Right cardiac atrium (tissue), 5 donors: ENCODE results near the gene FBXW4. TPM values are rescaled to one million over a fixed set of nuclear protein-coding genes. Genes with fewer than 3 reads are reported as not detected.

Source experiments
- ATAC-seq, 2 donors: fragments of 200-7000 bp; cut with Tn5 transposase; one replicate each; pipeline versions ENCODE4 v1.8.0 to v1.9.1; 2020; ENCODE audit warnings: moderate library complexity in 2 of 2, mild to moderate bottlenecking in 1 of 2
- DNase-seq, 3 donors: peaks; one replicate each; pipeline ENCODE4 v3.0.0-alpha.2; 2020
- H3K27ac ChIP-seq: one replicate; pipeline ENCODE4 v1.5.1; 2013; ENCODE audit warnings: mild to moderate bottlenecking, low read length, control low read depth, moderate library complexity
- H3K27me3 ChIP-seq: one replicate; pipeline ENCODE4 v1.6.1; 2013; ENCODE audit not compliant: control insufficient read depth, insufficient read depth
- H3K4me1 ChIP-seq: one replicate; pipeline ENCODE4 v1.6.1; 2013; ENCODE audit warnings: low read length; ENCODE audit not compliant: control insufficient read depth, insufficient read depth
- H3K4me3 ChIP-seq: one replicate; pipeline ENCODE4 v1.5.1; 2013; ENCODE audit warnings: low read length, control low read depth
- H3K9me3 ChIP-seq: one replicate; pipeline ENCODE4 v1.6.1; 2013; ENCODE audit warnings: low read length; ENCODE audit not compliant: control insufficient read depth
- WGBS: extraction: QIAGEN DNeasy Blood & Tissue Kit; methylation state at CpG from one replicate; pipeline ENCODE4 v1.1.7; 2013; 5-methylcytosine and 5-hydroxymethylcytosine counted together
- intact Hi-C, 4 donors: fragments of 100-400 bp; cut with DNase I; formaldehyde crosslinking; loops; one replicate each; pipeline versions ENCODE4 v1.11.0 to v1.14.0; 2022 to 2023
- polyA plus RNA-seq: library from polyadenylated mRNA; stranded (reverse); fragments of 200-250 nt; gene quantifications from one replicate; pipeline ENCODE4 v1.2.3, GENCODE V29; 2013
- total RNA-seq, 4 donors: library from RNA; stranded (reverse); fragmentation: NEBNext Ultra II Directional; extraction: Animal tissue kit (Norgen Biotek cat#: 25700); gene quantifications; one replicate each; pipeline ENCODE4 v1.2.1, GENCODE V29; 2021
- donor health status: healthy with polysubstance abuse.
- donor health status: DM: no; HTN: yes; CAD: no.
- donor health status: DM: no; HTN: no; CAD: no.
- donor health status: DM: no; HTN: yes; CAD: no; lungs with severe emphysema.
- donor health status: DM: yes; HTN: yes; CAD: no.

The FBXW4 gene
- total and polyA plus RNA-seq, 5 donors, result 81.8 to 144 (median 121) TPM

- H3K4me3 ChIP-seq, result no peak overlapping the region
- intact Hi-C loops, result loop anchor here in 1 of 4 donors (10.0 kb wide), 1 partner anchor 88 kb away; no protein-coding TSS in a partner anchor
- H3K4me1 ChIP-seq, result no peaks in the 10 kb centered on the region
- 84% methylated on average over 8 of the region's 8 CpGs for WGBS
- H3K27me3 ChIP-seq, result no peaks in the 10 kb centered on the region
- no peak overlapping the region for H3K27ac ChIP-seq
- H3K9me3 ChIP-seq, result no peaks in the 10 kb centered on the region
- DNase-seq (no peak), ATAC-seq (no peak)
Measured at GRCh38 chr10:101617102-101617823, 77.7 kb downstream of the FBXW4 start.

DNA sequence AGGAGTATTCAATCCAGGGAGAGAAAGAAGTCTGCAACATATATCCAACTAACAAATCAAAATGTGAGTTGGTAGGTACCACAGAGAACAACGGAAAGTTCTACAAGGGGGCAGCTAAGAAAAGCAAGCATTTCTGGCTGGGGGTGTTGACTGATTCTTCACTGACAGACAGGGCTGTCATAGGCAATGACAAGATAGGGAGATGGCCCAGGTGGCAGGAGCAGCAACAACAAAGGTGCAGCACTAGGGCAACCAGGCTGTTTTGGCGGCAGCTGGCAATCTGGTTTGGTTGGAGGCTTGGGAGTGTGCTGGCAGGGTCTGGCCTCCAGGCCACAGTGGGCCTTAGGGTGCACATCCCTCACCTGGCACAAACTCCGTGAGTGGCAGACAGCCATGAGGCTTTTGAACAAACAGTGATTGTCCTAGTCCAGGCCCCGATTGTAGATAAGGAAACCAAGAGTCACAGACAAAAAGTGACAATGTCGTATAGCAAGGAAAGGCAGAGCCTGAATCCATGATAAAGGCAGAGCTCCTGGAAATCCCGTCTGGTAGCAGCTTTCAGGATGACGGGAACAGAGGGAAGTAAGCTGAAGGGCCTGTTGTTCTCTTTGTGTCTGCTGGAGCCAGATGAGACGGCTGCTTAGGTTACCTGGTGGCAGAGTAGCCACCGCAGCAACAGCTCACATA, 78.4 kb downstream of the FBXW4 start:
- intact Hi-C loops, result loop anchor here in 1 of 4 donors (10.0 kb wide), 1 partner anchor 88 kb away; no protein-coding TSS in a partner anchor
- no peaks in the 10 kb centered on the region for H3K27me3 ChIP-seq
- no peaks in the 10 kb centered on the region for H3K9me3 ChIP-seq
- DNase-seq (peak in 1 of 3 donors; percentile 70), ATAC-seq (no peak)
- no peak overlapping the region for H3K4me3 ChIP-seq
- H3K27ac ChIP-seq, result no peak overlapping the region
- 61% methylated on average over 9 of the region's 9 CpGs for WGBS
- H3K4me1 ChIP-seq, result no peaks in the 10 kb centered on the region

DNA sequence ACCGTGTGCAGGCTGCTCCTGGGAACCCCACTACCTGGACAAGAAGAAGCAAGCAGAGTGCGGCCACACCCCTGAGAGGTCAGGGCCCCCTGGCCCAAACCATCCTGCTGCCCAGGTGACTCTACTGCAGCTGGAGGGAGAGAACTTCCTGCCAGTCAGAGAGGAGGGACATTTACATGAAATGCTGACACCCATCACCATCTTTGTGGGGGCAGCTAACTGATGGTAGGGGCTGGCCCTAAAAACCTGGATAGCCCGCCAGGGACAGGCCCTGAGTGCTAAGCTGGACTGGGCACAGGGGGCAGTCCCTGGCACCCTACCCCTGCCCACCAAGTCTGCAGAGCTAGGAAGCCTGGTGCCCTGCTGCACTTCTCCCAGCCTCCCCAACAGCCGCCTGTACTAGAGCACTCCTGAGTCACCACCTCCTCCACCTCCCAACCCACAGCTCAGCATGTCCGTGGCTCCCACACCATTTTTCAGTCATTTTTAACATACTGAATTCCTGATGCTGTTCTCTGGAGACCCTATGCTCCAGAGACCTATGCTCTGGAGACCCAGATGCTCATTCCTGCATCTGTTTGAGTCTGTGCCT, 79.3 kb downstream of the FBXW4 start:
- no peaks in the 10 kb centered on the region for H3K9me3 ChIP-seq
- ATAC-seq, result no peak
- no peaks in the 10 kb centered on the region for H3K27me3 ChIP-seq
- H3K27ac ChIP-seq, result no peak overlapping the region
- no peaks in the 10 kb centered on the region for H3K4me1 ChIP-seq
- WGBS, result 94% methylated on average over 5 of the region's 5 CpGs
- no peak for DNase-seq
- intact Hi-C loops, result loop anchor here in 1 of 4 donors (10.0 kb wide), 1 partner anchor 89 kb away; no protein-coding TSS in a partner anchor
- no peak overlapping the region for H3K4me3 ChIP-seq

GRCh38 chr10:101614663-101615524, 80.1 kb downstream of the FBXW4 start:
- WGBS, result 66% methylated on average over 13 of the region's 13 CpGs
- intact Hi-C loops, result loop anchor here in 1 of 4 donors (10.0 kb wide), 1 partner anchor 90 kb away; no protein-coding TSS in a partner anchor
- H3K27me3 ChIP-seq, result no peaks in the 10 kb centered on the region
- no peaks in the 10 kb centered on the region for H3K4me1 ChIP-seq
- H3K9me3 ChIP-seq, result no peaks in the 10 kb centered on the region
- H3K27ac ChIP-seq, result no peak overlapping the region
- ATAC-seq, result no peak
- H3K4me3 ChIP-seq, result no peak overlapping the region
- no peak for DNase-seq

- intact Hi-C loops, result loop anchor here in 1 of 4 donors (10.0 kb wide), 1 partner anchor 91 kb away; no protein-coding TSS in a partner anchor
- Histone ChIP-seq H3K27me3 (no peaks in the 10 kb centered on the region), H3K4me1 (no peaks in the 10 kb centered on the region), H3K9me3 (no peaks in the 10 kb centered on the region), H3K27ac (no peak overlapping the region), H3K4me3 (no peak overlapping the region)
- ATAC-seq, result no peak
- 98% methylated on average over 3 of the region's 3 CpGs for WGBS
- no peak for DNase-seq
Measured at GRCh38 chr10:101613646-101614045, 81.3 kb downstream of the FBXW4 start.

DNA sequence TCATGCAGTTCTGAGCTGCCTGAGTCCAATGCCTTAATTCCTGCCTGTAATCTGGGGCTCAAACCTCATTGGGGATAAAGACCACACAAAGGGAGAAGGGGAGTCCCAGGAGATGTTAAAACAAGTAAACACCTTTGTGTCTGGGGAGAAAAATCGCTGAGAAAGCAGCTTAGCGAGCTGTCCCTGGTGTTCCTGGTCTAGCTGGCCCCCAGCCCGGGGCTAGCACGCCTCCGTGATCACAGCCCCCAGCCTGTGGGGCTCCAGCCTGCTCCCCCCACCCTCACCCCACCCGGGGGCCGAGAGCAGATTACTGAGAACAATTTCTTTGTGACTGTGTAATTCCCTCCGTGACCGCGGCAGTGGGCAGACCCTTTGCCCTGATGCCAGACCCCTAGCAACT, 82.1 kb downstream of the FBXW4 start:
- no peak for DNase-seq
- H3K27me3 ChIP-seq, result no peaks in the 10 kb centered on the region
- no peak overlapping the region for H3K4me3 ChIP-seq
- WGBS, result 79% methylated on average over 10 of the region's 10 CpGs
- H3K27ac ChIP-seq, result no peak overlapping the region
- H3K9me3 ChIP-seq, result no peaks in the 10 kb centered on the region
- no peaks in the 10 kb centered on the region for H3K4me1 ChIP-seq
- no peak for ATAC-seq
- intact Hi-C loops, result loop anchor here in 1 of 4 donors (10.0 kb wide), 1 partner anchor 92 kb away; no protein-coding TSS in a partner anchor

DNA sequence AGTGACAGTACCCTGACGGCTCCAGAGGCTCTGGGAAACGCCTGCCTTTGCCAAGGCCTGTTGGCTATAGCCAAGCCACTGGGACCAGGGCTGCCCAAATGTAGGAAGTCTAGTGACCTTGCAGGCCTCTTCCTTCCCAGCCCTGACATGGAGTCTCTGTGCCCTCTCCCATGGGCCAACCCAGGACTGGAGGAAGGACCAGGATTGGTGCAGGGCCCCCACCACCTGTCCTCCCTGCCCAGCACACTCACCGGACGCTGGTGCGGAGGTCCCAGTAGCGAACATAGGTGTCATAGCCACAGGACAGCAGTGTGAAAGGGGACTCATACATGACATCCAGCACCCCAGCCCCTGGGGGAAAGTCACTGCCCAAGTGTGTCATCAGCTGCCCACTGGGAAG, 82.9 kb downstream of the FBXW4 start:
- intact Hi-C loops, result loop anchor here in 1 of 4 donors (10.0 kb wide), 1 partner anchor 93 kb away; no protein-coding TSS in a partner anchor
- H3K27me3 ChIP-seq, result no peaks in the 10 kb centered on the region
- H3K27ac ChIP-seq, result no peak overlapping the region
- no peaks in the 10 kb centered on the region for H3K9me3 ChIP-seq
- DNase-seq, result no peak
- 84% methylated on average over 6 of the region's 6 CpGs for WGBS
- H3K4me1 ChIP-seq, result no peaks in the 10 kb centered on the region
- ATAC-seq, result no peak
- H3K4me3 ChIP-seq, result no peak overlapping the region

- ATAC-seq (peak; percentile 10 to 31), DNase-seq (no peak)
- Histone ChIP-seq H3K4me3 (no peak overlapping the region), H3K9me3 (no peaks in the 10 kb centered on the region), H3K27ac (no peak overlapping the region), H3K27me3 (no peaks in the 10 kb centered on the region), H3K4me1 (no peaks in the 10 kb centered on the region)
- WGBS, result 68% methylated on average over 16 of the region's 16 CpGs
- intact Hi-C loops, result loop anchor here in 1 of 4 donors (10.0 kb wide), 1 partner anchor 94 kb away; no protein-coding TSS in a partner anchor
Measured at GRCh38 chr10:101611096-101611905, 83.7 kb downstream of the FBXW4 start.

- Histone ChIP-seq H3K27ac (no peak overlapping the region), H3K4me3 (no peak overlapping the region), H3K27me3 (no peaks in the 10 kb centered on the region), H3K9me3 (no peaks in the 10 kb centered on the region), H3K4me1 (no peaks in the 10 kb centered on the region)
- ATAC-seq (no peak), DNase-seq (no peak)
- 79% methylated on average over 4 of the region's 4 CpGs for WGBS
- intact Hi-C loops, result loop anchor here in 1 of 4 donors (5.0 kb wide), 1 partner anchor 173 kb away; the partner anchor contains the start of gene NPM3
Measured at GRCh38 chr10:101609481-101609880, 85.5 kb downstream of the FBXW4 start.
